Measurements from ENCODE around the gene PTPRM. TPM values are rescaled to one million over a fixed set of nuclear protein-coding genes. Genes with fewer than 3 reads are reported as not detected.

The PTPRM gene
- total RNA-seq, 4 donors from 2014 or later, result 22.5 to 92.5 (median 39.2) TPM

- peak overlapping the region; percentile 89 to 95 (median 93) for H3K27ac ChIP-seq
- in situ Hi-C loops (cut with MboI; ENCODE audit: low pct_ligation_motif_present in 1 of 4, low pct_unique_long_range_greater_than_20kb in 1 of 4, low sequenced_read_pairs in 3 of 4) (loop anchor here in 2 of 4 donors (25.0 kb wide), 2 partner anchors 280 to 305 kb away; no protein-coding TSS in a partner anchor), intact Hi-C loops (cut with DNase I; ENCODE audit: low total_unique reads) (loop anchor here (5.0 kb wide), 3 partner anchors 100 to 1185 kb away; no protein-coding TSS in a partner anchor)
- H3K27me3 ChIP-seq, result peaks cover 49% of the 10 kb centered on the region
- H3K4me3 ChIP-seq, result peak overlapping the region; percentile 63 to 78 (median 71)
- no peaks in the 10 kb centered on the region for H3K36me3 ChIP-seq
- DNase-seq, result peak; percentile 27
- 5% methylated on average over 92 of the region's 109 CpGs; no CpG with 5 or more reads in 1 of the 2 donors for WGBS, 2 donors (ENCODE audit: low coverage in 1 of 2)
- no peaks in the 10 kb centered on the region for H3K9me3 ChIP-seq
- H3K4me1 ChIP-seq, result peaks cover 4 to 23% (median 8%) of the 10 kb centered on the region in 4 donors
- TF ChIP-seq EP300 (IDR thresholded peaks at IDR 0.05; ENCODE audit: low read depth) (no peak), POLR2AphosphoS5 (IDR thresholded peaks at IDR 0.05) (no peak), CTCF (IDR thresholded peaks at IDR 0.05) (peak in 1 of 5 experiments; percentile 5)
Observed at GRCh38 chr18:7567474-7568425, 634 bp downstream of the PTPRM start.

- Histone ChIP-seq H3K4me3 (peak overlapping the region; percentile 63 to 78 (median 71)), H3K27ac (peak overlapping the region; percentile 89 to 95 (median 93)), H3K36me3 (no peaks in the 10 kb centered on the region), H3K4me1 (peaks cover 4 to 23% (median 8%) of the 10 kb centered on the region in 4 donors), H3K9me3 (no peaks in the 10 kb centered on the region), H3K27me3 (peaks cover 49% of the 10 kb centered on the region)
- no peak for TF ChIP-seq EP300 (IDR thresholded peaks at IDR 0.05; ENCODE audit: low read depth)
- no peak for TF ChIP-seq CTCF (IDR thresholded peaks at IDR 0.05)
- no peak for TF ChIP-seq POLR2AphosphoS5 (IDR thresholded peaks at IDR 0.05)
- no peak for TF ChIP-seq POLR2A (IDR thresholded peaks at IDR 0.05)
- DNase-seq, result peak; percentile 9
- intact Hi-C loops (cut with DNase I; ENCODE audit: low total_unique reads), result loop anchor here (5.0 kb wide), 3 partner anchors 101 to 1184 kb away; no protein-coding TSS in a partner anchor
- WGBS, 2 donors (ENCODE audit: low coverage in 1 of 2), result 2% methylated on average over 33 of the region's 44 CpGs; no CpG with 5 or more reads in 1 of the 2 donors
- in situ Hi-C loops (cut with MboI; ENCODE audit: low pct_ligation_motif_present in 1 of 4, low pct_unique_long_range_greater_than_20kb in 1 of 4, low sequenced_read_pairs in 3 of 4), result loop anchor here in 2 of 4 donors (25.0 kb wide), 2 partner anchors 281 to 306 kb away; no protein-coding TSS in a partner anchor
Observed at GRCh38 chr18:7568426-7568825, 1.3 kb downstream of the PTPRM start.

GRCh38 chr18:7571626-7572025 is 4.5 kb downstream of the PTPRM start:
- H3K27ac ChIP-seq, result no peak overlapping the region
- 83 to 85% methylated on average over 2 of the region's 2 CpGs for WGBS, 2 donors (ENCODE audit: low coverage in 1 of 2)
- no peaks in the 10 kb centered on the region for H3K9me3 ChIP-seq
- H3K4me1 ChIP-seq, result peaks cover 0 to 10% (median 0%) of the 10 kb centered on the region in 4 donors
- no peak overlapping the region for H3K4me3 ChIP-seq
- peaks cover 32% of the 10 kb centered on the region for H3K27me3 ChIP-seq
- TF ChIP-seq CTCF (IDR thresholded peaks at IDR 0.05), result no peak
- TF ChIP-seq EP300 (IDR thresholded peaks at IDR 0.05; ENCODE audit: low read depth), result no peak
- no peak for TF ChIP-seq POLR2A (IDR thresholded peaks at IDR 0.05)
- TF ChIP-seq POLR2AphosphoS5 (IDR thresholded peaks at IDR 0.05), result no peak
- no peaks in the 10 kb centered on the region for H3K36me3 ChIP-seq
- intact Hi-C loops (cut with DNase I; ENCODE audit: low total_unique reads) (no loop called here), in situ Hi-C loops (cut with MboI; ENCODE audit: low pct_ligation_motif_present in 1 of 4, low pct_unique_long_range_greater_than_20kb in 1 of 4, low sequenced_read_pairs in 3 of 4) (loop anchor here in 2 of 4 donors (25.0 kb wide), 2 partner anchors 284 to 309 kb away; no protein-coding TSS in a partner anchor)
- no peak for DNase-seq

GRCh38 chr18:7572822-7573221 is 5.7 kb downstream of the PTPRM start:
- Histone ChIP-seq H3K27ac (no peak overlapping the region), H3K9me3 (no peaks in the 10 kb centered on the region), H3K36me3 (no peaks in the 10 kb centered on the region), H3K27me3 (peaks cover 26% of the 10 kb centered on the region), H3K4me1 (peaks cover 0 to 6% (median 2%) of the 10 kb centered on the region in 4 donors), H3K4me3 (no peak overlapping the region)
- in situ Hi-C loops (cut with MboI; ENCODE audit: low pct_ligation_motif_present in 1 of 4, low pct_unique_long_range_greater_than_20kb in 1 of 4, low sequenced_read_pairs in 3 of 4) (loop anchor here in 2 of 4 donors (25.0 kb wide), 2 partner anchors 286 to 311 kb away; no protein-coding TSS in a partner anchor), intact Hi-C loops (cut with DNase I; ENCODE audit: low total_unique reads) (no loop called here)
- TF ChIP-seq POLR2AphosphoS5 (IDR thresholded peaks at IDR 0.05) (no peak), POLR2A (IDR thresholded peaks at IDR 0.05) (no peak)
- no peak for DNase-seq
- 60 to 64% methylated on average over 2 of the region's 2 CpGs for WGBS, 2 donors (ENCODE audit: low coverage in 1 of 2)
